Breast epithelium (tissue), 3 donors: ENCODE results near the gene SPATA21.

Experiments
- CTCF ChIP-seq, 3 donors: fragments of 450-650 bp; IDR thresholded peaks; one replicate each; pipeline ENCODE4 v1.5.1; 2016 to 2017; ENCODE audit warnings: antibody characterized with exemption in 3 of 3, mild to moderate bottlenecking in 3 of 3, moderate library complexity in 3 of 3
- POLR2A ChIP-seq: fragments of 450-650 bp; IDR thresholded peaks from one replicate; pipeline ENCODE4 v1.6.1; 2016; ENCODE audit warnings: antibody characterized with exemption, mild to moderate bottlenecking, moderate library complexity

GRCh38 chr1:16418823-16419425 lies 18.3 kb downstream of the SPATA21 start:
- TF ChIP-seq CTCF (IDR thresholded peaks at IDR 0.05) (no peak), POLR2A (no peak)
